Left forelimb (tissue), 1 donor: Measurements from ENCODE around the gene GNL3.
"Not testable (repeated sequence)": the region's sequence is repeated elsewhere in the genome, so short reads cannot be mapped to it uniquely, and the experiment has no call there.

Experiments used
- DNase-seq: peaks from one replicate; pipeline ENCODE4 v3.0.0-alpha.2; 2018; ENCODE audit warnings: low spot score

Gene GNL3, protein sequence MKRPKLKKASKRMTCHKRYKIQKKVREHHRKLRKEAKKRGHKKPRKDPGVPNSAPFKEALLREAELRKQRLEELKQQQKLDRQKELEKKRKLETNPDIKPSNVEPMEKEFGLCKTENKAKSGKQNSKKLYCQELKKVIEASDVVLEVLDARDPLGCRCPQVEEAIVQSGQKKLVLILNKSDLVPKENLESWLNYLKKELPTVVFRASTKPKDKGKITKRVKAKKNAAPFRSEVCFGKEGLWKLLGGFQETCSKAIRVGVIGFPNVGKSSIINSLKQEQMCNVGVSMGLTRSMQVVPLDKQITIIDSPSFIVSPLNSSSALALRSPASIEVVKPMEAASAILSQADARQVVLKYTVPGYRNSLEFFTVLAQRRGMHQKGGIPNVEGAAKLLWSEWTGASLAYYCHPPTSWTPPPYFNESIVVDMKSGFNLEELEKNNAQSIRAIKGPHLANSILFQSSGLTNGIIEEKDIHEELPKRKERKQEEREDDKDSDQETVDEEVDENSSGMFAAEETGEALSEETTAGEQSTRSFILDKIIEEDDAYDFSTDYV

DNA sequence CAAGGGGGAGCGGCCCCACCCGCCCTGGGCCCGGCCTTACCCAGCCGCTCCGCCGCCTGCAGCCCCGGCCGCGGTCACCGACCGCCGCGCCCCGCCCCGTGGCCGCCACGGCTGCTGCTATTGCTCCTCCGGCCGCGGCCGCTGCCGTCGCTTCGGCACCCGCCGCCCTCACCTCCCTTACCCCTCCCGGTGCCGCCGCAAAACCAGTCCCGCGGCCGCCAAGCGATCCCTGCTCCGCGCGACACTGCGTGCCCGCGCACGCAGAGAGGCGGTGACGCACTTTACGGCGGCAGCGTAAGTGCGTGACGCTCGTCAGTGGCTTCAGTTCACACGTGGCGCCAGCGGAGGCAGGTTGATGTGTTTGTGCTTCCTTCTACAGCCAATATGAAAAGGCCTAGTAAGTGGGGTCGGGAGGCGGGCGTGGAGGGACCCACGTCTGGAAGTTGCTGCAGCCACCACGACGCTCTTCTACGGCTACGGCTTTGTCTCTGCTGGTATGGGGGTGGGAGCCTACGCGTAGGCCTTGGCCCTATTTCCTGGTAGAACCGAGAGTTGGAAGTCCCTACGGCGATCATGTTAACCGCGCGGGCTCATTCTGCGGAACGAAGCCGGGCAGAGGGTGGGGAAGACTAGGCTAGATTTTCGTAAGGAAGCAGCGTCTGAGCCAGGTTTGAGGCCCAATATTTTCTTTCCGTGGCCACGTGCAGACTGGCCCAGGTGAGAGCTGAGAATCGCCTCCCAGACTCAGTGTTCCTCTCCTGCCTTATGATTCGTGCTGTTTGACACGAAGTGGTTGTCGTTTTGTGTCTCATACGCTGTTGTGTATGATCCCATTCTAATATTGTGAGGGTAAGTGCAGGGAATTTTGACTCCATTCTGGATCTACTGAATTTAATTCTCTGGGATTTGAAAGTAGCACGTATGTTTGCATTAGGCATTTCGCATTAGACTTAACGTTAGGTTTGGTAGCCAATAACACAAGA lies at the start of gene GNL3, which contains the start of gene PBRM1:
Gene GNL3, plus strand, starts transcription at position 324 of the 983 bp plus-strand sequence. Its CDS starts 61 bp downstream, at position 385.
Gene PBRM1, minus strand, starts transcription at position 205 of the 983 bp plus-strand sequence.
- peak; percentile 95 for DNase-seq

DNA sequence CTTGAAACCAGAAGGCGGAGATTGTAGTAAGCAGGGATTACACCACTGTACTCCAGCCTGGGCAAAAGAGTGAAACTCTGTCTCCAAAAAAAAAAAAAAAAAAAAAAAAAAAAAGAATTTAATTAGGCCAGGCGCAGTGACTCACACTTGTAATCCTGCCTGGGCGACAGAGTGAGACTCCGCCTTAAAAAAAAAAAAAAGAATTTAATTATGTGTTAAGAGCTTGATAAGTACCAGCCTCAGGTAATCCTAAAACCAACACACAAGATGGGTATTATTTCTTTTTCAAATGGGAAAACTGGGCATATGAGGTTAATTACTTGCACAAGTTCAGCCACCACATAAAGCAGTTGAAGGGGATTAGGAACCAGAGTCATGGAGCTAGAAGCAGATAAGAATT lies 49.2 kb upstream of the GNL3 start:
- no peak for DNase-seq

DNA sequence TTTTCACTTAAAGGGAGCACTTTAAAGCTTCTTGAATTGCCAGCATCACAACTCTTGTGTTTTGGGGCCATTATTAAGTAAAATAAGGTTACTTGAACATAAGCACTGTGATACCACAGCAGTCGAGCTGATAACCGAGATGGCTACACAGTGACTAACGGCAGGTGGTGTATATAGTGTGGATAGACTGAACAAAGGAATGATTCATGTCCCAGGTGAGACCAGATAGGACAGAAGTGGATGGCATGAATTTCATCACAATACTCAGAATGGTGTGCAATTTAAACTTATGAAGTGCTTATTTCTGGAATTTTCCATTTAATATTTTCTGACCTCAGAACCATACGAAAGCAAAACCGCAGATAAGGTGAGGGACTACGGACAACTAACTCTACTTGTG lies 40.3 kb upstream of the GNL3 start:
- DNase-seq: no peak

DNA sequence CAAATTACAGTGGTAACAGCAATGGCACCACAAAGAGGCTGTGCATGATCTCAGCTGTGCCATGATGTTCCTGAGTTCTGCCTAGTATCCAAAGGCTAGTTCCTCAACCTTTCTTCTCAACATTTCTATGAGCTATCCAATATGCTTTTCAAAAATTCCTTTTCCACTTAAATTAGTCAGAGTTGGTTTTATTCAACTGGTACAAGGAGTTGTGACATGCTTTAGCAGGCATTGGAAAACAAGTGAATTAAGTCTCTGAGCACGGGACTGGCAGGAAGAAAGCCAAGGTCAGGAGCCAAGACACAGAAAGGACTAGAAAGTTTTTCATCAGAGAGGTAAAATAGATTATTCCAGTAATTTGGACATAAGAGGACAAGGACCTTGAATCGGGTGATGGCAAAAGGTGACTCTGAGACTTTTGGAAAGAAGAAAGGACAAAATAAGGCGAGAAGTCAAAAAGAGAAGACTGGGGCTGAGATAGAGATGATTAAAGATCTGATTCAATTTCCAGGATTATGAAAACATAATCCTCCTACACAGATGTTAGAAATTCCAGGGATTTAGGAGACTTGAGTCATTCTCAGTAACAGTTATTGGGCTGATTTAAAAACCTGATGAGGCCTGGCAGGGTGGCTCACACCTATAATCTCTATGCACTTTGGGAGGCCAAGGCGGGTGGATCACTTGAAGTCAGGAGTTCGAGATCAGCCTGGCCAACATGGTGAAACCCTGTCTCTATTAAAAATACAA lies 36.2 kb upstream of the GNL3 start:
- DNase-seq: no peak

DNA sequence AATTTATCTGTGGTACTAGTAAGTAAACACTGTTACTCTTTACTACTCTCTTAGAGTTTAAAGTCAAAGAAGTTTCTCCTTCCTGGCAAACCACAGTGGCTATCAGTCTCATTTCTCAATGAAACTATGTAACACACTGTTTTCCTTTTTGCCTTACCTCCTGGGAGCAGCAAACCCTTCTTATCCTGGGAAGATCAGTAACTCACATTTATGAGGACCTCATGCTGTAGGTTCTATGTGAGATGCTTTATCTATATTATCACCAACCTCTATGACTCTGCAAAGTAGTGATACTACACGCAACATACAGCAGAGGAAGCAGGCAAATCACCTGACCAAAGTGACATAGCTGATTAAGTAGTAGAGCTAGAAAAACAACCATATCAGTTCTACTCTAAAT lies 35.4 kb upstream of the GNL3 start:
- no peak for DNase-seq

DNA sequence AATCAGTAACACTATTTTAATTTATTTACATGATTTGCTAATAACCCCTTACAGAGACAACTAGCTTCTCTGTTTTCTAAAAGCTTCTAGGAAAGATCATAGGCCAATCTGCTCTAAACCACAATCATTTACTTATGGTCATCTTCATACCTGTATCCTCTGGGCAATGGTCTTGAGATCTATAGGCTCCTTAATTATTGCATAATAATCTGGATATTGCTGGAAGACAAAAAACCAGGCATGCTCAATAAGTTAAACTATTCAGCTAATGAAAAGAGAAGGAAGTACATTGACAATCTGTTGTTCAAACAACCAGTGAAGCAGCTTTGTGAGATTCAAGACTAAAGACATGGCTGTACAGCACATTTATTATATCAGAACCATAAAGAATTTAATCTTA lies 34.2 kb upstream of the GNL3 start:
- DNase-seq: no peak

DNA sequence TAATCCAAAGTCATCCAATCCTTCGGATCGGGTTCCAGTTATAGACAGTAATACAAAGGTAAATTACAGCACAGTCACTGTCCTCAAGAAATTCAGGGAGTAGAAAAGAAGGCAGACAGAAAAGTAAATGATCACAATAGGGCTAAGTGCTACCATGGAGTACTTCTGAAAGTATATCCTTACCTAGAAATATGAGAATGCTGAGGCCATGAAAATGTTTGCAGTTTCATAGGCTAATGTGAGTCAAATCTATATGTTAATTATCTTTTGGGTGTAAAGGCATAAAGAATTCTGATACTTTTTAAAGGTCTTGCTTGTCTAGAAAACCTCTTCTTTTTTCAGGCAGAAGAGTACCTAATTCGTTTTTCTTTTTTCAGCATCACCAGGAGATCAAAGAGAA lies 29.9 kb upstream of the GNL3 start:
- DNase-seq: no peak

DNA sequence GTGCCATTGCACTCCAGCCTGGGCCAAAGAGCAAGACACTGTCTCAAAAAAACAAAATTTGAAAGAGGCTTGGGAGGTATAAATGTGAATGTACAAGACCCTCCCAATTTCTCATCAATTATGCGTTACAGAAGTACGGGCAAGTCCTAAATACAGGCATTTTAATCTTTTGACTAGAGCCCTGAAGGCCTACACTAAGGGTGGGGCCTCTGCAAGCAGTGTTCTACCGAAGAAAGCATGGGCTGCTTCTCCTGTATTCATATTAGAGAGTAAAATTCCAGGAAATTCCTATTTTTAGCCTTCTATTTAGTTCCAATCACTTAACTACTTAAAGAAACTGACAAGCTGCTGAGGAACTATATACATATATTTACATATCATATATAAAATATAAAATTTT lies 25.8 kb upstream of the GNL3 start:
- DNase-seq: no peak

DNA sequence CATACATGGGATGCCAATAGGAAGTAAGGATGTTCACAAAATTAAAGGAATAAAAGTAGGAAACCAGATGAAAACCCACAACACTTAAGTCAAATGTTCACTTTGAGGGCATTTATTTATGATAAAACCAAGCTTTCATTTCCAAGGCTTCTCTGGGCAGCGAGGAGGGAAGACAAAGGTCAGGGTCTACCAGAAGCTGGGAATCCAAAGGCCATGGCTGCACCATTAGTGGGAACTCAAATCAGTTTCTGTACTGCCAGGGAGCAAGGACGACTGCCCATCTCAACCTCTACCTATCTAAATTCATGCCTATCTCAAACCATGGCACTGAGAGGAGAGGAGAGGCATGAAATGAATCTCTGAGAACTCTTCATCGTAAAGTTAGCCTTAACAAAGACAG lies 22.7 kb upstream of the GNL3 start:
- no peak for DNase-seq

DNA sequence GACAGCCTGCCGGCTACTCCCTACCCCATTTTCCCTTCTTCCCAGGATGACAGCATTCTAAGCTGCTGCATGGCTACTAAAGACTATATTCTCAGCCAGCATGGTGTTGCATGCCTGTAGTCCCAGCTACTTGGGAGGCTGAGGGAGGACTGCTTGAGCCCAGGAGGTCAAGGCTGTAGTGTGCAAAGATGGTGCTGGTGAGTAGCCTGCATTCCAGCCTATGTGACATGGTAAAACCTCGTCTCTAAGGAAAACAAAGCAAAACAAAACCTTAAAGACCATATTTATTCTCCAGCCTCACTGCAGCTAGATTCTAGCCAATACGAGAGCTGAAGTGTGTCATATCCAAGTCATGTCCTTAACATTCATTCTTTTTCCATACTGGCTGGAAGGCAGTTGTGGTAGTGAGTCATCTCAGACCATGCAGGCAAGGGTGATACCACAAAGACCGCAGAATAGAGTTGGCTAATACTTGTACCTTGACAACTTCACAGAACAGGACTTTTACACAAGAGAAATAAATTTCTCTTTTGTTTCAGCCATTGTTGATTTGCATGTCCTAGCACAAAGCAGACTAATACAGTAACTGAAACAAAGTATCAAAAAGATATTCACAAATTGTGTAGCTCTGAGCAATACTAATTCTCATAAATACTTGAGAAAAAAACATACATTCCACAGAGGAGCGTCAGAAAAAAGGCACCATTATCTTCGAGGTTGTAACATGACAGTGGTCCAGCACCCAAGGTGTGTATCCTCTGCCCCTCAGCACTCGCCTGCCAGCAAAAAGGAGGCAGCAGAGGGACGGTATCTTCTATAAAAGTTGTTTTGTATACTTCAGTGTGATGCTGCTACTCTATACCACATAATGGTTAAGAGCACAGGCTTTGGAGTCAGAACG lies 15.0 kb upstream of the GNL3 start:
- DNase-seq: no peak

DNA sequence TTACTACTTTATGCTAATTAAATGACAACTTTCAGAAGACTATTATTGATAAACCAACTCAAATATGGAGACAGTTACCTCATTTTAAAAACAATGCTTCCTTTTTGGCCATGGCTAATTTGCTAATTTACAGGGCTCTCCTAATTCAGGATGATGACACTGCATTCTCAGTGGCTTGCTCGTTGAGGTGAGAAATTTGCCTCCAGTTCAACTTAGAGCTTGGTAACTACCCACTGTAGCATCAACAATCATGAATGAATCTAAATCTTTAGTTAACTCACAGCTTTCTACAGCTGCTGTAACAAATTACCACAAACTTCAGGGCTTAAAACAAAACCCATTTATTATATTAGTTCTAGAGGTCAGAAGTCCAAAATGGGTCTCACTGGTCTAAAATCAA lies 14.2 kb upstream of the GNL3 start:
- DNase-seq: no peak

DNA sequence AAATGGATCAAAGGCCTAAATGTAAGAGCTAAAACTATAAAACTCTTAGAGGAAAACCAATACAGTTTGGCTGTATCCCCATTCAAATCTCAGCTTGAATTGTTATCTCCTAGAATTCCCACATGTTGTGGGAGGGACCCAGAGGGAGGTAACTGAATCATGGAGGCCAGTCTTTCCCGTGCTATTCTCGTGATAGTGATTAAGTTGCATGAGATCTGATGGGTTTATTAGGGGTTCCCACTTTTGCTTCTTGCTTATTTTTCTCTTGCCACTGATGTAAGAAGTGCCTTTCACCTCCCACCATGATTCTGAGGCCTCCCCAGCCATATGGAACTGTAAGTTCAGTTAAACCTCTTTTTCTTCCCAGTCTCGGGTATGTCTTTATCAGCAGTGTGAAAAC lies 9.6 kb upstream of the GNL3 start:
- DNase-seq: not testable (repeated sequence)

DNA sequence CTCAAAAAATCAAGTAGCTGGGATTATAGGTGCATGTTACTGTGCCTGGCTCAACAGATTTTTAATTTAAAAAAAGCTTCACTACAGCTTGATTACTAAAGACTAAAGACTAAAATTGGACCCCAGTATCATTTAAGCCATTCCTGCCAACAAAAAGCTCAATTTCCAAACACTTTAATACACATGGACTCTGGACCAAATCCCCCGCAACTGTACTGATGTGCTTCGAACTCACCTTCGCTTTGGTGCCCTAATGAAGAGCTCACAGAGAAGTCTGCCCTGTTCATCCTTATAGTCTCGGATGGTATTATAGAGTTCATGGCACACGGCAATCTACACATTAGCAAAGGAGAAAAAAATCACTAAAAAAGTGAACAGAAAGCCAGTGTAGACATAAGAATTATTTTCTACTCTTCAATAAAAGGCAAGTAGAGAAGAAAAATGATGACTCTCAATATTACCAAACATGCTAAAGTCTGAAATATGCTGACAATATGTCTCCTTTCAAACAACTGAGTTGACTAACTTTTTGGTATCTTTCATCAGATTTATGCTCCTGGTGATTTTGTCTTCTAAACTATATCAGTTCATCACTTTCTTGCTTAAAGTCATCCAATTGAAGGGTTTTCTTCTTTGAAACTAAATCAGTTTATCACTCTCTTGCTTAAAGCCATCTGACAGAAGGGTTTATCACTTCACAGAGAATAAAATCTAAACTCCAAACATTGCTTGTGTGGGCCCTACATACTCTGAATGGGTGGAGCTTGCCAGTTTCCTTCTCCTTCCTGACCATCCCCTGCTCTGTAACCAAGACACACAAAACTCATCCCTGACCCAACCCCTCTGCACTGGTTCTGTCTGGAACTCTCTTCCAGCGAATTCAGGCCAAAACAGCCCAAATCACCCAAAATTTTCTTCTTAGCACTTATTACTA lies 7.3 kb upstream of the GNL3 start:
- no peak for DNase-seq

DNA sequence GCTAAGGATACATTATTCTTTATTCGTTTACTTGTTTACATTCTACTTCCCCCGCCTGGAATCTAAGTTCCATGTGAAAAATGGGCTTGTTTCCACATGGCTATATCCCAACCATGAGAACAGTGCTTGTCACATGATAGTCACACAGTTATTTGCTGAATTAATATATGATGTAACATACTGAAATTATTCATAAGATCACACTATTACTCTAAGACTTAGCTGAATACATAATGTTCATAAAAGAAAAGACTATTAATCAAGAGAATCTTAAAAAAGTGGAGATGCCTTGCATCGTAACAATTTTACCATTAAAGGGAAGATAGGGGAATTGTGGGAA lies 6.7 kb upstream of the GNL3 start:
- no peak for DNase-seq

DNA sequence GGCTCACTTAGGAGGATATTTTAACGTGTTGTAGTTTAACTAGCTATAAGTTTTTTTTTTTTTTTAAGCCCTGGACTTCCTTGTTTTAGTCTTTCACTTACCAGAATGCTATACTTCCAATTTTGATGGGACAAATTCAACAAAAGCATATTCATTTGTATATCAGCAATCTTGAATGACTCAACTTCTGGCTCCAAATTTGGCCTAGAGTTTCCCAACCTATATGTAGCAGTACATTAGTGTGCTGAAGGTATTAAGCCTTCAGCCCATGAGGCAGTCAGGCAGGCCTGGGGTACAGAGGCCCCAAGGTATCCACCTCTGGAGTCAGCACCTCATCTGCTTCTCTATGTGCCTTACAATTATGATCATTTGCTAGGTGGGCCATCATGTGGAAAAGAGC lies 6.0 kb upstream of the GNL3 start:
- DNase-seq: no peak

DNA sequence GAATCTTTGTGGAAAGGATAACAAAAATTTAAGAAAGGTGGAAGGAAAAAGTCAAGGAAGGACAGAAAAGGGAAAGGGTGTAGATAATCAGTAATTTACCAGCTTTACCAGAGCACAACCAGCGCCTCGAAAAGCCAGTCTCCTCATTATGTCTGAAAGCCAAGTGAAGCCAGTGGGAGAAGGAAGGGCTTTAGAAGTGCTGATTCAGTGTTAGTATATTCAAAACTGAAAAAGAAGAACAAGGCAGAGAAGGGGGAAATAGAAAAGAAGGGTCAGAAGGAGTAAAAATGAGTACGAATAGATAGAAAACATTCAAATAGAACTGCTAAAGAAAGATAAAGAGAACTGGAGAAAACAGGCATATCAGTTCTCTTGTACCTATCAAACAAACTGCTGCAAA lies 4.2 kb upstream of the GNL3 start:
- no peak for DNase-seq

DNA sequence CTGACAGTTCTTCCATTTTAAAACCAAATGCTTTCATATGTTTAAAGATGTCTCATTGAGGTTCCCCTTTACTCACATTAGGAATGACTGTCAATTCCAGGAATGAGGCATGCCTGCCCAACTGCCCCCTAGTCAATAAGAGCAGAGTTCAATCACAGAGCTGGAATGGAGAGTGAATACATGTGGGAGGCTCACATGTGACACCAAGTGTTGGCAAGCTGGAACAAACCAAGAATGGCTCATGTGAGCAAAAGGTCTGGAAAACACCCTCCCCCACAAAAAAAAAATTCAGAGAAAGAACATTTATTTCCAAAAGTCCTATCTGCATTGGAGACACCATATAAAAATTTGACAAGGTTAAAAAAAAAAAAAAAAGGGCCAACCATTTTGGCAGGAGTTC lies 3.8 kb upstream of the GNL3 start:
- no peak for DNase-seq

DNA sequence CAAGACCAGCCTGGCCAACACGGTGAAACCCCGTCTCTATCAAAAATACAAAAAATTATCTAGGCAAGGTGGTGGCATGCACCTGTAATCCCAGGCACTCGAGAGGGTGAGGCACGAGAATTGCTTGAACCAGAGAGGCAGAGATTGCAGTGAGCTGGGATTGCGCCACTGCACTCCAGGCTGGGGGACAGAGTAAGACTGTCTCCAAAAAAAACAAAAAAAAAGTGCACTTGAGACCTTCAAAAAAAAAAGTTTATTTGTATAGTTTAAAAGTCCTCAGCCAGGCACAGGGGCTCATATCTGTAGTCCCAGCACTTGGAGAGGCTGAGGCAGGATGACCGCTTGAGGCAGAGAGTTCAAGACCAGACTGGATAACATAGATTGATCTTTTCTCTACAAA lies 2.2 kb upstream of the GNL3 start:
- no peak for DNase-seq

DNA sequence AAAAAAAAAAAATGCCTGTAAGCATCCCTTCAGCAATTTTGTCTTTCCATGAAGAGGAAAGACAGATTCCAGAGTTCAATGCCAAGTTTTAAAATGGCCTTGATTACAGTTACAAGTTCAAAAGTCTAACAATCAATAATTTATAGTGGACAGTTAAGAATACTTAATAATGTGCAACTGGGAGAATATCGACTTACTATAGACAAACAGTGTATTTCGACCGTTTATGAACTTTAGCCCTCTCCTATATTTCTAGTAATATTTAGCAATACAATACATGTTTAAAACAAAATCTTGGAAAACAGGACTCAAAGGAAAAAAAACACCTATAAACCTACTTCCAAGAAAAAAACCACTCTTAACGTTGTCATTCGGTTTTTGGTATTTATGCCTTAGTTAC lies 1.6 kb upstream of the GNL3 start:
- DNase-seq: no peak

DNA sequence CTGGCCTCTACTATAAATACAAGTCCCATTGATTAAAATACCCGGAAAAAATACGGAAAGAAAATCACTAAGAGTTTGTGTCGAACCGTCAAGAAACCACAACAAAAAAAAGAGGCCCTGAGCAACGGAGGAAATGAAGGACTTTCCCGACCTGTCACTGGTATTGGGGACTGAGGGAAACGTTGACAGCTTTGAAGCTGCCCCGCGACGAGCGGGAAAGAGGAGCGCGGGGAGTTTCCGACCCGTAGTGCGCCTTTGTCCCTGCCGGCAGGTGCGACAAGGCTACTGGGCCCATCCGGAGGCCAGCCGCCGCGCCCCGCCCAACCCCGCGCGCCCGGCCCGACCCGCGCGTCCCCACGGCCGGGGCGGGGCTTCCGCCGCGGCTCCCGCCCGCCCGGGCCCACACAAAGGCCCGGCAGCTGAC lies 535 bp upstream of the GNL3 start:
- no peak for DNase-seq
